Fibroblast of the conjunctiva (primary cell): Measurements from ENCODE around the gene CDK5RAP1.

ENCODE experiments used
- DNase-seq: peaks from one replicate; pipeline ENCODE4 v3.0.0-alpha.2; 2010; ENCODE audit warnings: low read depth

CDK5RAP1 gene

DNA sequence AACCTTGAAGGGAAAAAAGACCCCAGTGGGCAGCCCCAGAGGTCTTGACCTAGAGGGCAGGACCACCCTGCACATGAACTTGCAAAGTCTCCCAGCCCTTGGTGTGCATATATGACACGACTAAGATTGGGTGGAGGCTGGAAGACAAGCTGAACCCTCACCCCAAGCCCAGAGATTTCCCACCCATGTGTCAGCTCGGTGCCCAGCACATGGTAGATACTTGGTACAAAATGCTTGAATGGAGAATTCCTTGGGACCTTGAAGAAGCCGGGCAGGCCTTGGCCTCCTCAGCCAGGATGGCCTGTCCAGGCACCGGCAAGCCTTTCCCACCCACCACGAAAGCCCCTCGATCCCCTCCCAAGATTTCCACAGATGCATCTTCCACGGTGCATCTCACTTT, 67.7 kb downstream of the CDK5RAP1 start:
- no peak for DNase-seq

DNA sequence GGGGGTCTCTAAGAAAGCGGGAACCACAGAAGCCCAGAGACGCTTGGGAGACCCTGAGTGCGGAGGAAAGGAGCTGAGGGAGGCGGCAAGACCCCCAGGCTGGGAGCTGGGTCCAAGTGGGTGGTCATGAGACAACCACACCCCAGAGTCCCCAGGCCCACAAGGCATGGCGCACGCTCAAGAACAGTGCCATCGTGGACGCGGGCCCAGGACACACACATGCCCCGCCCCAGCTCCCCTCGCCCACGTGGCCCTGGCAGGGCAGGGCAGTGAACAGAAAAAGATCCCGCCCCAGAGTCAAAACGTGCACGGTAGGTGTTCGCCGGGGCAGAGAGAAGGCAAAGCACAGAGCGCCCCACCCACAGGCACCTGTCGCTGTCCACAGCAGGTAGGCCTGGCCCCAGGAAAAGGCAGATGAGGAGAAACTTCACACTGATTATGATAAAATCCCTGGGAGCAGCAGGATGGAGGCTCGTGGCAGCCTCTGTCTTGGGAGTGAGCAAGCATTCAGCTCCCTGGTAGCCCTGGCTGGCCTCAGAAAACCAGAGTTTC, 68.3 kb downstream of the CDK5RAP1 start:
- DNase-seq, result no peak

DNA sequence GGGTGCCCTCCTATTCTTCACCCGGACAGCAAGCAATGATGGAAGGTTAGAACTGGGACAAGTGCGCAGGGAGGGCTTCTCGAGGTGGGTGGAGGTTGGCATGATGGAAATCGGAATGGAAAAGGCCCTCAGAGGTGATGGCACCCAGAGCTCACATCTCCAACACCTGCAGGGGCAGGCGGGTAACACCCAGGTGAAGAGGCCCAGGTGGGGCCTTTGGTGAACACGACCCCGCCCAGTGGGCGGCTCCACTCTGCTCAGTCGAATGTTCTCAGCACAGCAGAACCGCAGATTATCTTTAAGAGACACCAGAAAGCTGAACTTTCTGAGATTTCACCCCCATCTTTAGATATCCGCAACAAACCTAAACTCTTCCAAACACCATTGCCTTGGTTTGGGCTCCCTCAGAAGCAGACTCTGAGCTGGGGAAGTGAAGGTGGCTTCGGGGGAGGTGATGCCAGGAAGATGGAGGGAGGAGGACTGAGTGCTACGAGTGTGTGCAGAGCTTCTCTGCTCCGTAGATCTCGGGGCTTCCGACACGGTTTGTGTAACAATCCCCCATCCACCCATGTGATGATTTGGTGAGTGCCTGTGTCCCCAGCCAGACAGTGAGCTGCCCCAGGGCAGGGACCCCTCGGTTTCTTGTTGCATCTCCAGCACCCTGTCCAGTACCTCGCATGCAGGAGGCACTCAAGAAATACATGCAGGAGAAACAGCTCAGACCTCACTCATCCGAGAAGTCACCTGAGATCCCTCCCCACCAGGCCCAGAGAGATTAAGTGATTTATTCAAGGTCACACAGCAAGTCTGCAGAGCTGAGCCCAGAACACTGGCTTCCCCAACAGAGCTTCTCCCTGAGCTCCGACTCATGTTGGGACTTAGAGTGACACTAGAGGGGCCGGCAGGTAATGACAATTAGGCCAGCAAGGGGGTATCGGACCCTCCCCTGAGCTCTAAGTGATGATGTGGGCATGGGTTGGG, 72.9 kb downstream of the CDK5RAP1 start:
- DNase-seq, result no peak

DNA sequence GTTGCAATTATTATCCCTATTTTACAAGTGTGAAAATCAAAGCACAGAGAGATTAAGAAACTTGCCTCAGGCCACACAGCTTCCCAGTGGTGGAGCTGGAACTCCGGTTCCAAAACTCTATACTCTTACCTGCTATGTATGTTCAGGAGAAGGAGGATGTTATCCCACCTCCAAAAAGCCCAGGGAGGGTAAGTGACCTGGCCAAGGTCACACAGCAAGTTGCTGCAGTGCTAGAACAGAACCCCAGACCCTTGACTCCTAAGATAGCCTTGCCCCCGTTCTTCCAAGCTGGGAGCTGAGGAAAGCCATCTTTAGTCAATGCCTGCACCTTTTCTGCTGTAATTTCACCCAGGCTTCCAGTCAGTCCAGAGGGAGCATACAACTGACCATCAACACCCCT, 76.0 kb downstream of the CDK5RAP1 start:
- DNase-seq, result no peak

DNA sequence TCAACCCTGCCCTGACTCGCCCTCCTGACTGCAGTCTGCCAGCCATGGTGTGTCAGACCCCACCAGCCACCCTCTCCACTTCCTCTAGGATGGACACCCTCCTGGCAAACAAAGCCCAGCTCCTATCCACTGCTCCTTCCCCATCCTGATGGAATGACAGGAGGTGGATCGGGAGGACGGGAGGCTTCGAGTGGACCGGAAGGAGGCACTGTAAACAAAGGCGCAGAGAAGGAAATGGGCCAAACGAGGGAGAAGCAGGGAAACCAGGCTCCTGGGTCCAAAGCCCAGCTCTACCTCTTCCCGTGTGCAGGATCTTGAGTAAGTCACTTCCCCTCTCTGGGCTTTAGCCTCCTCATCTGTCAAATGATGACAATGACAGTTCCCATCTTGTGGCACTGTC, 78.1 kb downstream of the CDK5RAP1 start:
- DNase-seq, result no peak

DNA sequence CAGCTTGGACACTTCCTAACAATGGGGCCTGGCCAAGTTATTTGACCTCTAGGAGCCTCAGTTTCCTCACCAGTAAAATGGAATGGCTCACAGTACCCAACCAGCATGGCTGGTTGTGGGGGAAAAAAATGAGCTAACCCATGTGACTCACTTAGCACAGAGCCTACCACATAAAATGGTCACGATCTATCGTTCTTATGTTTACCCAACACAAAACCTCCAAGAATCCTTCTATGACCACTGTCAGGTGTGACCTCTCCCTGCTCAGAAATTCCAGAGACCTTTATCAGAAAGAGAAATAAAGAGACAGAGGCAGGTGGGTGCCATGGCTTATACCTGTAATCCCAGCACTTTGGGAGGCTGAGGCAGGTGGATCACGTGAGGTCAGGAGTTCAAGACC, 78.9 kb downstream of the CDK5RAP1 start:
- no peak for DNase-seq

DNA sequence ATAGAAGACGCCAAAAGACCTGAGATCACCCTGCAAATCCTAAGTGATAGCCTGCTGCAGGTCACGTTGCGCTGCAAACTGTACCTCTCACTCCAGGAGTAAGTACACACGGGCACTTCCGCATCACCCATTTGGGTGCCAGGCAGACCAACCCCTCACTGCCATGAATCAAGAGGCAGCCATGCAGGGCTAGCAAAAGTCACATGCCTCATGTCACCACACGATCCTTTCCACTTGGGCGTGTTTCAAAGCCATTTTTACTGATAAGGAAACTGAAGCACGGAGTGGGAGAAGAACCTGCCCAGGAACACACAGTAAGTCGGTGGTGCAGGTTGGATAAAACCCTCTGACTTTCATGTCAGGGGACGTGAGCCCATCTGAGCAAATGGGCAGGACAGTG, 81.3 kb downstream of the CDK5RAP1 start:
- DNase-seq, result no peak

DNA sequence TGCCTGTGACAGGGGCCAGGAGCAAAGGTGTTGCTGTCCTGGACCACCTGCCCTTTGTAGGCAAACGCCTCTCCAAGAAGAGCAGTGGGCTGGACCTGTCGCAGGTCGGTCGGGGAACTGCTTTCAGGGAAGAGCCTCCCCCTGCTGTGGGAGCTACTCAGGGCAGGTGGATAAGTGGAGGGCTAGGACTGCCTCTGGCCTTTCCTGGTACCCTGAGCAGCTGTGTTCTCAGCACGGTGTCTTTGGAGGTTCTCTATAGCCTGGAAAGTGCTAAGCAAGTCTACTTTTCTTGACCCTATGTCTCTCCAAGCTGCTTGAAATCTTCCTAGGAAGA, 83.3 kb downstream of the CDK5RAP1 start:
- DNase-seq, result no peak

DNA sequence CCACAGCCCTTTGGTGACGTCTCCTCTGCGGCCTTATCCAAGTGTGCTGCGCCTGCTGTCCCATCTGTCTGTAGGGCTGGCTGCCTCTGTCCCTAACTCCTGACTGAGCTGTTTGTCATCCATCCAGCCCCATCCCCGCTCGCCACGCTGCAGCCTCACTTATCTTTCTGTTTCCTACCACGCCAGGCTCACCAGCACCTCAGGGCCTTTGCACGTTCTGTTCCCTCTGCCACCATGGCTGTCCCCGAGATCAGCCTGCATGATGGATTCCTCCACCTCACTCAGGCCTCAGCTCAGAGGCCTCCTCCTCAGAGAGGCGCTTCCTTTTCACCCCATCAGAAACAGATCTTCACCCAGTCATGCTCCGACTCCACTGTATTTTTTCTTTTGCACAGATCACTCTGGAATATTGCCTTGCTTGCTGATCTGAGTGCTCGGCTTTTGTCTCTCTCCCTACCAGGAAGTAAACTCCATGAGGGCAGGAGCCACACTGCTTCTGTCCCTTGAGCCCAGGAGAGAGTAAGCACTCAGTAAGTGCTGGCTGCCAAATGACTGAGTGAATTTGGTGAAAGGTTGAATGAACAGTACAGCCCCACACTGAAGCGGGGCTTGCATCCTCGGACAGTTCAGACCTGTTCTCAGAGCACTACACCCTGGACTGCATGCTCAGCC, 83.8 kb downstream of the CDK5RAP1 start:
- DNase-seq, result no peak

DNA sequence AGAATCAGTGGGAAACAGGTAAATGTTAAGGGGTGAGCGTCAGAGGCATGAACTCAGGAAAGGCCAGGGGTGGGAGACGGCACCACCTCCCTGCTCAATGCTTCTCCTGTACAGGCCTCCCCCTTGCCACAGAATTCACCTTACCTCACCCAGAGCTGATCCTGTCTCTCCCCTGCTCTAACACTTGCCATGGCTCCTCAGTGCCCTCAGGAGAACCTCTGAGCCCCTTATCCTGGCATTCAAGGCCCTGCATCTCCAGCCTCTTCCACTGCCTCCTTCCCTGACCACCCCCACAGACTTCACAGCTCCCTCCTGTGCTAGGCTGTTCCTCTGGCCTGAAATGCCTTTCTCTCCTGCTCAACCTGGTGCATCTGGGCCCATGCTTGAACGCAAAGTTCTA, 84.4 kb downstream of the CDK5RAP1 start:
- no peak for DNase-seq

DNA sequence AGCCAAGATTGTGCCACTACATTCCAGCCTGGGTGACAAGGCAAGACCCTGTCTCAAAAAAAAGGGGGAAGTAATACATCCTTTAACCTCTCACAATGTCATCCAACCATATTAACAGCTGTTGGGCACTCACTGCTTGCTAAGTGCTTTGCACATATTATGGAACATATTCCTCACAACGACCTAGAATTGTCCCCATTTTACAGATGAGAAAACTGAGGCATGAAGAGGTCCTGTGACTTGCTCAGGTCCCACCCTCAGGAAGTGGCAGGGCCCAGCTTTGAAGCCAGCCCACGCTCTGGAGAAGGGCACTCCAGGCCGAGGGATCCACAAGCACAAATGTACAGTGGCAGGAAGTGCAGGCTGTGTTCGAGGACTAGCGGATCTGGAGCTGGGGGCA, 85.0 kb downstream of the CDK5RAP1 start:
- no peak for DNase-seq

DNA sequence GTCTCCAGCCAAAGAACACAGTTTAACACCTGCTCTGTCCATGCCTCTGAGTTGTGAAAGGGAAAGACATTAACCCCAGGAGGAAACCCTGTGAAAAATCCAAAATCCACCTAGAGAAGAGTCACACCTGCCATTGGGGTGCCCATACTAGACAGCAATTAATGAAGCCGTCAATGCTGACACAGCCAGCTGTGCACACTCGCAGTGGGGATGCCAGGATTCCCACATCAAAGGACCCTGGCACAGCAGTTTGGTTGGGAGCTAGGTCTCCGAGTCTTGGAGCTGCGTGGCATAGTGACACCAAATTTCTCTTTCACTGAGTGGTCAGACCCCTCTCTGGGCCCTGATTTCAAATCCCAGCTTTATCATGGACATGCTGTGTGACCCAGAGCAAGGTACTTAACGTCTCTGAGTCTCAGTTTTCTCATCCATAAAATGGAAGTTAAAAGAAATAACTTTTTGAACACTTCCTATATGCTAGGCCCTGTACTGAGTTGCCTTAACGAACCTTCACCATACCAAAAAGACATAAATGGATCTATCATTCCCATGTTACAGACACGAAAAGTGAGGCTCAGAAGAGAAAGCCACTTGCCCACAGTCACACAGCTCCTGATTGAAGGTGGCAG, 87.5 kb downstream of the CDK5RAP1 start:
- DNase-seq, result no peak

DNA sequence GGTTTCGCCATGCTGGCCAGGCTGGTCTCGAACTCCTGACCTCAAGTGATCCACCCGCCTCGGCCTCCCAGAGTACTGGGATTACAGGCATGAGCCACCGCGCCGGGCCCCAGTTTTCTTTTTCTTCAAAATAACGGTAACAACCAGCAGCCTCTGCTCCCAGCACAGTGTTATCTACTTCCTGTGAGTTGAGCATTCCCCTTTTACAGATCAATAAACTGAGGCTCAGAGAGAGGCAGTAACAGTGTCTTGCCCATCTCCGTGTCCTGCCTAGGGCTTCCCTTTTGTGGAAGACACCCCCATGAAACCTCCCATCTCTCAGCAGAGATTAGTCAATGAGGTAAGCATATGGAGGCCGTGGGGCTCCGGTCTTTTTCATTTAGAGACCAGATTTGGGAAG, 88.7 kb downstream of the CDK5RAP1 start:
- DNase-seq, result no peak

DNA sequence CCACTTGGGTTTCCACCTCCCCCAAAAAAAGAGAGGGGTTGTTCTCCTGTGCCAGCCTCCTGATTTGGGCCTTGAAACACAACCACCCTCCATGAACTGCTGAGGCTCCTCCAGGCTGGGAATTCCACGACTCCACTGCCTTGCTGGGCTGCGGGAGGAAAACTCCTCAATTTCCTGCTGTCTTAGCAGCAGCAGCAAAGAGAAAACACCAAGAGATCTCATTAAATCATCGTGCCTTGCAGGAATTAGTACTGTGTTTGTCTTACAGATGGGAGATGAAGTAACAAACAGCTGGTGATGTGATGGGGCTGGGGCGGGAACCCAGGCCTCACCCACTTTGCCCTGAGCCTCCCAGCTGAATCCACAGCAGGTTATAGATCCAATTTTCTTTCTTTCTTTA, 89.3 kb downstream of the CDK5RAP1 start:
- DNase-seq, result no peak

DNA sequence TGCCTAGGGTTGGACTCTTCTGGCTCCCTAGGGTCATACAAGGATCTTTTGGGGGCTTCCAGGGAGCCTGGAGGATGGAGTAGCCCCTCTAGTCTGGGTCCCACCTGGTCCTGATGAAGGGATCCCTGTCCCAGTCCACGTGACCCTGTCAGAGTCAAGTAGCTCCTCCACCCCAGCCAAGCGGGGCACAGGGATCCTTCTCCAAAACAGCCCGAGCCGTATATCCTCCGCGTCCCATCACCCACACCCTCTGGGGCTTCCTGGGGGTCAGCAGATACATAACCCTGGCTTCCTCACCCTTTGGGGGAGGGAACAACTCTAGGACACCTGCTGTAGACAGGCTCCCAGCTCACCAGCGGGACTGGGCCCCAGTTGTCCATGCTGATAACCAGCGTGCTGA, 90.3 kb downstream of the CDK5RAP1 start:
- DNase-seq, result no peak

DNA sequence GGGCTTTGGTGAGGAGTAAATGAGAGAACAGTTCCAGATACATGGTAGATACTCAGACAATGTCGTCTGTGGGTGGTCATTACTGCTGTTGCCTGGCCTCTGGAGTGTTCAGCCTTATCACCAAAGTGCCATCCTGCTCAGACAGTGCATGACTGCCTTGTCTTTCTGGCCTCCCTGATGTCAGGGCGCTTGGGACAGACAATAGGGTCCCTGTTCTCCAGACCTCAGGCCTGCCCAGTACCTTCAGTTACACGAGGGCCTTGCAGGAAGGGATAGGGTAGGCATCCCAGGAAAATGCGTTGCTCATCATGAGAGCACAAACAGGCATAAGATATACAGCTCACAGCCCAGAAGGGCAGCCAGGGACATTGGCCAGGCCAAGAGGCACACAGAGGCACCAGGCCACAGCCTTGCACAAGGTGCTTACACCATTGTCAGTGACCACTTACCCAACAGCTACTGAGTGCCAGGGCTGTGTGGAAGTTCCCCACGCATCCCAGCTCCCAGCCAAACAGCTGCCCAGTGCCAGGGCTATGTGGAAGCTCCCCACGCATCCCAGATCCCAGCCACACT, 90.9 kb downstream of the CDK5RAP1 start:
- DNase-seq, result no peak

DNA sequence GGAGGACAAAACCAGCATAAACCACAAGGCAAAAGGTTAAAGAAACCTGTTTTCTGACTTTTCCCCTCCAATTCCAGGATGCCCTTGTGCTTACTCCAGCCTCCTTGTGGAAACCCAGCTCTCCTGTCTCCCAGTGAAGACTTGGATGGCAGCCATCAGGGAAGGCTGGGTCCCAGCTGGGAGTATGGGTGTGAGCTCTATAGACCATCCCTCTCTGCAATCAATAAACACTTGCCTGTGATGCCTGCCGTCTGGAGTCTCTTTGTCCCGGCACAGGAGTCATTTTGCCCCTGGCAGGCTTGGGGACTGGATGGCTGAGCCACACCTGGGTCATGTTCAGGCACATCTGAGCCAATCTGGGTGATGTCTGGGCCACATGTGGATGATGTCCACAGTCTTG, 91.7 kb downstream of the CDK5RAP1 start:
- DNase-seq, result no peak
